HUDEP-2 (cell line): Measurements from ENCODE around the gene KCNC3.
A peak's percentile ranks its signal among the peaks of the same experiment; 100 is the strongest.

Experiments used
- DNase-seq, 76 experiments: peaks; one replicate each; lab custom pipeline; 2025; ENCODE audit not compliant: unreplicated experiment in 76 of 76; lab: John Stamatoyannopoulos, UW

Gene KCNC3

DNA sequence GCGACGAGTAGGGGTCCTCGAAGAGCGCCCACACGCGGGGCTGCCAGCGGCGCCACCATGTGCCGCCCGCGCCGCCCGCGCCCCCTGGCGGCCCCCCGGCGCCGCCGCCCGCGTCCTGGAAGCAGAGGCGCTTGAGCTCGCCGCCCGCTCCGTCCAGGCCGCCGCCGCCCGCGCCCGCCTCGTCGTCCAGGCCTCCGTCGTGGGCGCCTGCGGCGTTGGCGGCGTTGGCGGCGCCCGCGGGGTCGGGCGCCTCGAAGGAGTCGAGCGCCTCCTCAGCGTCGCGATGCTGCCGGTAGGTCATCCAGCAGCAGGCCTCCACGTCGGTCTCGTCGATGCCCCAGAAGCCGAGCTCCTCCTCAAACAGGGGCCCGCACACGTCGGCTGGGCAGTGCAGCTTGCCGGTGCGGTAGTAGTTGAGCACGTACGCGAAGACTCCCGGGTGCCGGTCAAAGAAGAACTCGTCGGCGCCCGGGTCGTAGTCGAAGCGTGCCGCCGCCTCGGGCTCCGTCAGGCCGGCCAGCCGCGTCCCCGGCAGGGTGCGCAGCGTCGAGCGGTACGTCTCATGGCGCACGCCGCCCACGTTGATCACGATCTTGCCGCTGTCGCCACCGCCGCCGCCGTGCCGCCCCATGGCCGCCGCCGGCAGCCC lies 829 bp downstream of the KCNC3 start:
- DNase-seq: peak in 5 of 76 experiments; percentile 24 to 61 (median 36)

DNA sequence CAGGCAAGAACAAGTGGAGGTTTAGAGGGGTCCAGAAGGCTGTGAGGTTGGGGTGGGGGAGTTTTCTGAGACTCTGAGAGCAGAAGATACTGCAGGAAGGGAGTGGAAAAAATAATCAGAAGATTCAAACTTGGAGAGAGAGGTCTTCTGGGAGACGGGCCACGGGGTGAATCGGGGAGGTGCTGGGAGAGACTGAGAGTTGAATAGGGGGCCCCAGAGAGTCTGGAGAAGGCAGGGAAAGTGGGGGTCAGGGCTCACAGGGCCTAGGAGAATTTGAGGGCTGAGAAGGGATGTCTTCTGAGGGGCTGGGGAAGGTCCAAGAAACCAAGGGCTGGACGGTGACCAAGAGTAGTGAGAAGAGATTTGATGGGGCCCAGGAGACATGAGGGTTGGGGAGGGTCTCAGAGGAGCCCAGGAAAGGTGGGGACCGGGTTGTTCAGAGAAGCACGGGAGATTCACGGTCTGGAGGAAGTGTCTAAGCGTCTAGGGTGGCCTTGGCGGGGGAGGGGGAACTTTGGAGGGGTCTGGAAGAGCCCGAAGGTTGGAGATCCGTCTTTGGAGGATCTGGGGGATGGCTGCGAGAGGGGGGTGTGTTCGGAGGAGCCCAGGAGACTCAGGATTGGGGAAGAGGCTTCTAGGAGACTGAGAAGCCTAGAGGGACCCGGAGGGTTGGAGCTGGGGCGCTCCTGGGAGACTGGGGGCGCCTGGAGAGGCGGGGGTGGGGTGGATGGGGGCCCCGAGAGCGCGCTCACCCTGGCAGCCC lies 1.5 kb downstream of the KCNC3 start:
- peak in 1 of 76 experiments; percentile 8 for DNase-seq

DNA sequence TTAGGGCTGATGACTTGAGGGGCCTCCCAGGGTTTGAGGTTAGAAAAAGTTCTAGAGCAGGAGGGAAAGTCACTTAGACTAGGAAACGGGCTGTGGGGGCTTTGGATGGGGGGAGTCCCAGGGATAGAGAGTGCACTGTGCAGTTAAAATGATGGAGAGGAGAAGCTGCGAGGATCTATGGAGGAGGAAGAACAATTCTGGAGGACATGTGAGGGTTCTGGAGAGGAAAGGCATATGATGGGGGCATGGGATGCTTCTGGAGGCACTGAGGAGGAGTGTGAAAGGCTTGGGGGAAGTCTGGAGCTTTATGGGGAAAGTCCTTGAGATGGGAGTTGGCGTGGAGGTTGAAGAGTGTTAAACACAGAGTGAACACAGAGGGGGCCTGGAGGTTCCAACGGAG lies 2.2 kb downstream of the KCNC3 start:
- DNase-seq: no peak

DNA sequence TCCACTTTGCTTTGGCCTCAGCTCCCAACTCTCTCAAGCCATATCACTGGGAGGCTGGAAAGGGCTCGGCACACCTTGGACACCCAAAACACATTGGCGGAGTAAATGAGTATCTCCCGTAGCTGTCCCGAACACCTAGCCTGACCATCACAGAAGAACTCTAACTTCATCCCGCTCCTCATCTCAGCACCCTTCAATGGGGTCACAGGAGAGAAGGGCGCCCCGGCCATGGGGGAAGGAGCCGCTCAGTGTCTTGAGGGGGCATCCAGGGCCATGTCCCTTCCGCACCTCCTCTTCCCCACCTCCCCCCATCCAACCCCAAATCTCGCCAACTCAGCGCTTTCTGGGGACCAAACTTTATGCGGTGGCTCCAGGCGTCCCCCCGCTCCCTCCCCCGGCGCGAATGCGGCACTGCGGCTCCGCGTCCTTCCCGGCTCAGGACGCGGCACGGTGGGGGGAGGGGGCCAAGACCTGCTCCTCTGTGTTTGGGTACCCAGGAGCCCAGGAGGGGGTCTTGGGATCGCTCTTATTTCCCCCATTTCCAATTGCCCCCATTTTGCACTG lies 3.0 kb downstream of the KCNC3 start:
- DNase-seq: no peak

DNA sequence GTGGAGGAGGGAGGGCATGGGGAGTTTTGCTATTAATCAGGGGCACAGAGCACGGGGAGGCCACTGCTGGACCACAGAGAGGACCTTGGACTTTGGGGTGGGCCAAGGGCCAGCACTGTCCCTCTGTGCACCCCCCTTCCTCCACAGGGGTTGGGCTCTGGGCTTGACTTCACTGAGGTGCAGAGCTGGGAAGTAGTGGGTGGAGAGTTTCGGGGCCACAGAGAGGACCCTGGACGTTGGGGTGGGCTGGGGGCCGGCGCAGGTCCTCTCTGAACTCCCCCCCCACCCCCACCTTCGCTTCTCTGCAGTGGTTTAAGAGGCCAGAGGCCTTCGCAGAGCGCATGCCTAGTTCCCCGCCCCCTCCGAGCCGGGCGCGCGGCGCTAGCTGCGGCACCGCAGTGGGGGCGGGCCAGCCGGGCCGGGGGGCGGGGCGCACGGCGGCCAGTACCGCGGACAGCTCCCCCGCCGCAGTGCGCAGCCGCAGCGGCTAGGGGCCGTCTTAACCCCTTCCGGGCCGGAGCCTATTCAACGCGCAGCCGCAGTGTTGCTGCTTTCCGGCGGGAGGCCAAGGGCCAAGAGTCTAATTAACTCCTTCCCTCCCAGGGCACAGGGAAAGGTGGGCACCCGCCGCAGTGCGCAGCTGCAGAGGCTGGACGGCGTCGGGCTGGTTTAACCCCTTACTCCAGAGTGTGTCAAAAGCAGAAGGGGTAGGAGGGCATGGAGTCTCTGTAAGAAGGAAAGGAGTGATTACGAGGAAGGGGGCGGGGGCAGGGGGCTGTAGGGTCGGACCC lies 3.7 kb downstream of the KCNC3 start:
- DNase-seq: peak in 59 of 76 experiments; percentile 11 to 83 (median 50)

DNA sequence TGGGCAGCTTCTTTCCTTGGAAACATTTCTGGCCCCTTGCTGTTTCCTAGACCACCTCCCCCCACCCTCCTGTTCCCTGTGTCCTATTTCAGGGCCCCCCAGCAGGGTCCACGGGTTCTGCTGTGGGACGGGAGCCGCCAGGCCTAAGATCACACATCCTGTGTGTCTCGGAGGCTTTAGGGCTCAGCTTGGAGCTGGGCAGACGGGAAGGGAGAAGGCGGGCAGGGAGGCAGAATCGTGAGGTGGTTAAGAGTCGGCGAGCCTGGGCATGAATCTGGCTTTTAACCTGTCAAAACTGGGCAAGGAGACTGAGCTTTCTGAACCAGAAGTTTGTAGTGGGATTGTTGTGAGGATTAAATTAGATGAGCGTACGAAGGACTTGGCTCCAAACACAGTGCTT lies 4.8 kb downstream of the KCNC3 start:
- DNase-seq: no peak

DNA sequence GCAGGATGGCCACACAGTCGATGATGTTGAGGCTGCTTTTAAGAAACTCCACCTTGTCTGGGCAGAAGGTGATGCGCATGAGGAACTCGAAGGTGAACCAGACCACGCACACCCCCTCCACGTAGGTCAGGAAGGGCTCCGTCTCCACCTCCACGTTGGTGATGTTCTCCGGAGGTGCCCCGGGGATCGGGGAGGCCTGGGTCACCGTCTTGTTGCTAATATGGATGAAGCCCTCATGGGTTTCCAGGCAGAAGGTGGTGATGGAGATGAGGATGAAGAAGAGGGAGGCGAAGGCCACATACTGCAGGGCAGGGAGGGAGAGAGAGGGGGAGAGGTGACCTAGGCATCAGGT lies 5.4 kb downstream of the KCNC3 start:
- DNase-seq: no peak

DNA sequence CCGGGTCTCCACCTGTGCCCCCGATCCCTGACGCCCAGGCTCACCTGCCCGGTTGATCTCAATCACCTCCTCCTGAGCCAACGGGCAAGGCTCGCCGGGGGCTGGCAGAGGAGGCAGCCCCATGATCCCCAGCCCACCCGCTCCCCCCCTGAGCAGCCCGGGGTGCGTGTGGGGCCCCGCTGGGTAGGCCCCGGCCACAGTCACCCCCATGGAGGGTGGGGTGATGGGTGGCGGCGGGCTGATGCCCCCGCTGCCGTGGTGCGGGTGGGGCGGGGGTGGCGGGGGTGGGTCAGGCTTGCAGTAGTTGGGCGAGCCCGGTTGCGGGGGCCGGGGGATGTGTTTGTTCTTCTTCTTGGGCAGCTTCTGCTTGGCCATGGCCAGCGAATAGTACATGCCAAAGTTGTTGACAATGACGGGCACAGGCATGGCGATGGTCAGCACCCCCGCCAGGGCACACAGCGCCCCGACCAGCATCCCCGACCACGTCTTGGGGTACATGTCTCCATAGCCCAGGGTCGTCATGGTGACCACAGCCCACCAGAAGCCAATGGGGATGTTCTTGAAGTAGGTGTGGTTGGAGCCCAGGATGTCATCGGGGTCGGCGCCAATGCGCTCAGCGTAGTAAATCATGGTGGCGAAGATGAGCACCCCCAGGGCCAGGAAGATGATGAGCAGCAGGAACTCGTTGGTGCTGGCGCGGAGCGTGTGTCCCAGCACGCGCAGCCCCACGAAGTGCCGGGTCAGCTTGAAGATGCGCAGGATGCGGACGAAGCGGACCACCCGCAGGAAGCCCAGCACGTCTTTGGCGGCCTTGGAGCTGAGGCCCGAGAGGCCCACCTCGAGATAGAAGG lies 6.0 kb downstream of the KCNC3 start:
- DNase-seq: no peak

DNA sequence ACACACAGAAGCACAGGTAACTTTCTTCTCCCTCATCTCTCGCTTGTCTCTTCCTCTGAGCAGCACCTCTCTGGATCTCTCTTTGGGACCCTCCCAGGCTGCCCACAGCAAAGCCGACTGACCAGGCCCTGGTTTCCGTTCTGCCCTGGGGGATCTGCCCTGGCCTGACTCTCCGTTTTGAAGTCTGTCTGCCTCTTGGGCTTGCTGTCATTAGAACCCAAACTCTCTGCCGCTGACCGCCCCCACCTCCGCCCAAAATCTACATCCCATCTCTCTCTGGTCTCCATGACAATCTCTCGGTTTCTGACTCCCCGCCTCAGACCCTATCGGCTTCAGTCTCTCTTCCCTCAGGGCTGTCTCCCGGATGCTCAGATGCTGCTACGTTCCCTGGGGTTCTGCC lies 6.9 kb downstream of the KCNC3 start:
- no peak for DNase-seq

DNA sequence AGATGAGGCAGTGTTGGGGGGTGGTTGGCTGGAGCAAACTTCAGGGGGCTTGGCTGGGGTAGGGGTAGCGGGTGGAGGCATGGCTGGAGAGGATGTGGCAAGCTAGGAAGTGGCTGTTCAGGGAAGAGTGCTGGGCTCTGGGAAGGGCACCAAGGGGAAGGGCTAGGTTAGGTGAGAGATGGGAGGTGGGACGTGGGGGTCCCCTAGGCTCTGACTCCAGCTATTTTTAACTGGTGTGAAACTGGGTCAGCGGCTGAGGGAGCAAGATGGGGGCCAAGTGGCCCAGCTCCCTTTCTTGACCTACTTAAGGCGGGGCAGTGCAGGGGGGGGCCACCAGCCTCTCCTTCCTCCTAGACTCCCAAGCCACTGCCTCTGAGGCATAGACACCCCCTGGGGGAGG lies 7.3 kb downstream of the KCNC3 start:
- no peak for DNase-seq

DNA sequence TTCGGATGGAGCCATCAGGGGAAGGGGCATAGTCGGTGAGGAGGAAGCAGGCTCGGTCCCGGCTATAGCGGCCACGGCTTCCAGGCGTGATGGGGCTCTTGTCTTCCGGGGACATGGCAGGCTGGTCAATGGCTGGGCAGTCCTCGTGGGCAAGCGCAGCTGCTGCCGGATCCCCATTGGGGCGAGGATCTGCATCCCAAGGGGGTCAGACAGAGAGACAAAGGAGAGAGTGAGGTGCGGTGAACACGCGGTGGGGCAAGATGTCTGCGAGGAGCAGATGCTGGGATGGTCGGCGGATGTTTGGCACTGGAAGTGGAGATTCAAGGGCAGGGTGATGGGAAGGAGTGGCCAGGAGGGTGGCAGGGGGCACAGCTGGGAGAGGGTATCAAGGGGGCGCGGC lies 8.6 kb downstream of the KCNC3 start:
- DNase-seq: no peak

DNA sequence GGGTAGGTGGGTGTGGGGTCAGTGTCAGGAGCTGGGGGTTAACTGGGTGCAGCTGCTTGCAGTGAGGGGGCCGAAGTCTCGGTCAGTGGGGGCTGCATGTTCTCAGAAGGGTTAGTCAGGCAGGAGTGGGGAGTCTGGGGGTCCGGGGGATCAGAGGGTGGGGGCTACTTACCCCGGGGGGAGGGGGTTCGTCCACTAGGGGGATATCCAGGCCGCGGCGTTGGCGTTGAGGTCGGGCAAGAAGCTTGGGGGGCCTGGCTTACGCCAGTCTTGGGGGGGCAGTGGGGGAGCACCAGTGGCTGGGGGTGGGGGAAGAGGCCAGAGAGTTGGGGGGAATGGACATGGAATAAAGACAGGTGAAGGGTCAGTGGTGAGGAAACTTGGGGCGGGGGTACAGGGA lies 9.1 kb downstream of the KCNC3 start:
- no peak for DNase-seq

DNA sequence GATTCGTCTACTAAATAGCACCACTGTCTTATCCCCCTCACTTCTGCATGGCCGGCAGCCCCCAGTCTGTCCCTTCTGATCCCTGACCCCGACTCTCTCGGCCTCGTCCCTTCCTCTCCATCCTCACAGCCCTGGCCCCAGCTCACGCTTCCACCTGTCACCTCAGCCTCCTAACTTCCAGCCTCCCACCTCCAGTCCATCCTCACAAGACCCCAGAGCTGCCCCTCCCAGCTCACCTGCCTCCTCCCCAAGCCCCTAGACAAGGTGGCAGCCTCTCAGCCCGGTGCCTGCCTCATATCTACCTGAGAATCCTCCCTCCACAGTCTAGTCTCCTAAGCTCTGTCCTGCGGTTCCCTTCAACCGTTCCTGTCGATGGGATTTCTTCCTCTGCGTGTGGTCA lies 10.0 kb downstream of the KCNC3 start:
- no peak for DNase-seq

DNA sequence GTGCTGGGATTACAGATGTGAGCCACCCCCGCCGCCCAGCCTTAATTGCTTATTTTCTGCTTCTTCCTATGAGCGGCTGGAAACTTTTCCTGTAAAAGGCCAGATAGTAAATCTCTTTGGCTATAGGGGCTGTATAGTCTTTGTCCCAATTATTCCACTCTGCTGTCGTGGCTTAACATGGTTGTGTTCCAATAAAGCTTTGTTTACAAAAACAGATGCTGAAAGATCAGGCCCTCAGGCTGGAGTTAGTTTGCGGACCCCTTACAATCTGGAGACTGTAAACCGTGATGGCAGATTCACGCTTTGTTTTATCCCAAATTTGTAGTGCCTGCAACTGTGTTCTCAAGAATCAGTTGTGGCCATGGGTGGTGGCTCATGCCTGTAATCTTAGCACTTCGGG lies 10.7 kb downstream of the KCNC3 start:
- DNase-seq: no peak

DNA sequence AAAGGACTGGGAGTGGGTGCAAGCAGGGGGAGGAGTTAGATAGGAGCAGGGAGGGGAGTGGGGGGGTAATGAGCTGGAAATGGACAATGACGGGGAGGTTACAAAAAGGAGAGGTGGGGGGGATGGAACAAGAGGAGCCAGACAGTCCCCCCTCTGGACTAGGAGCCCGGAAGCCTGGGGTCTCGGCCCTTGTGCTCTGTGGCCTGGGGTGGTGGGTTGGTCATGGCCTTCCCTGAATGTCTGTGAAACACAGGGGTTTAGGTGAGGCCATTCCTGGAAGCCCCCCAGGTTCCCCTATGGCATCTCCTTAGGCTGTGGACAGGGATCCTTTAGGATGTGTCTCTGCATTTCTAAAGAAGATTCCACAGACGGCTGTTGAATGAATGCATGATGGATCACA lies 12.1 kb downstream of the KCNC3 start:
- DNase-seq: no peak

DNA sequence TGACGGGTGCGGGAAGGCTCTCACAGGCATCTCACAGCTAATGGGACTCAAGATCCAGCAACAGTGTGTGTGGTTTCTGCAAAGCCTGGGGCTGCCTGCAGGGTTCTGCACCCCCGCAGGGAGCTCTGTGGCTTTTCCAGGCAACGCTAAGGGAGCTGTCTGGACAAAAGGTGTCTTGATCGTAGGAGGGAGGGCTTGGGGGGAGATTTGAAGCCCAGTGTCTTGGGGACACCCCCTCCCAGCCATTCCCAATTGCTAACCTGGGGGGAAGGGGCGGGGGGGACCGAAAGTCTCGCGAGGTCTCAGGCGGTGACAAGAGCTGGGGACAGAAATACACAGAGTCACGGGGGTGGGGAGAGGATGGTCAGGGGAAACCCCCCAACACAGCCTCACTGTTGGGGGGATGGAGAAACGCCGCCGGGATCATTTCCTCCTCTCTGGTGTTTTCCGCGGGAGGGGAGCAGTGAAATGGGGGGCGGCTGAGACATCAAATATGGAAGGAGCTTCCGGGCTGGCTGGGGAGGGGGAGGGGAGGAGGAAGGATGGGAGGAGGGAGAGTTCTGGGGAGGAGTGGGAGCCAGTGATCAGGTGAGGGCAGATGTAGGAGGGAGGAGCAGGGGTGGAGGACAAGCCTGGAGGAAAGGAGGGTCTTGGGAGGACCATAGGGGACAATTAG lies 13.3 kb downstream of the KCNC3 start:
- DNase-seq: no peak

DNA sequence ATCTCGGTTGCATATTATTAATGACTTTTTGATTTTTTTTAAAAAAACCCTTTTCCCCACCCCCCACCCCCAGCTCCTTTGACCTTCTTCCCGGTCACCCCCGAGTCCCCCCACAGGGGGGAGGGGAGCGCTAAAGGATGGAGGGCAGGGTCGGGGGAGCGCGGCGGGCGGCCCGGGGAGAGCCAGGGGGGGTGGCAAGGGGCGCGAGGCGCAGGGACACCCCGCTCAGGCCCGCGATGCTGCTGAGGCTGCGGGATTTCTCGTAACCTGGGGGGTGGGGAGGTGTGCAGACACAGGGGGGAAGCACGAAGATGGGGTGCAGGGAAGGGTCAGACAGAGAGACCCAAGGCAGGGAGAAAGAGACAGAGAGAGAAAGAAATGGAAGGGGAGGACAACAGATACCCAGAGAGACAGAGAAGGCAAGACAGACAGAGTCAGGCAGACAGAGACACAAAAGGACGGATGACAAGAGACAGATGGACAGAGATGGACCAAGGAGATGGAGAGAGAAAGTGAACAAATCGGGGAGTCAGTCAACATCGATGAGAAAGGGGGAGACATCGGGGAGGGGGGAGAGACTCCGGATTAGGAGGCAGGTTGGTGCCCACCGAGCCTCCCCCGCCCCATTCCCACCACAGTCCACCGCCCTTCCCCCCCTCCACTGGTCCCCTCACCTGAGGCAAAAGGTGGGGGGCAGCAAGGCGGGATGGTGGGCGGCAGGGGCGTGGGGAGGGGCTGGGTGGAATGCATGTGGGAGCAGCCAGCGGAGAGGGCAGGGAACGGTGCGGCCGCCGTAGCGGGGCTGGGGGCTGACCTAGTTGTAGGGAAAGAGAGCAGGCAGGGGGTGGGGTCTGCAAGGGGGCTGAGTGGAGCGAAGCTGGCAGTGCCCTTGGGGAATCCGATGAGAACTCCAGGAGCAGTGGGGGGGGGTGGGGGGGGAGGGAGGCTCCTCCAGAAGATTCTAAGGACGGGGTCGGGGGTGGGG lies 14.2 kb downstream of the KCNC3 start:
- DNase-seq: no peak

DNA sequence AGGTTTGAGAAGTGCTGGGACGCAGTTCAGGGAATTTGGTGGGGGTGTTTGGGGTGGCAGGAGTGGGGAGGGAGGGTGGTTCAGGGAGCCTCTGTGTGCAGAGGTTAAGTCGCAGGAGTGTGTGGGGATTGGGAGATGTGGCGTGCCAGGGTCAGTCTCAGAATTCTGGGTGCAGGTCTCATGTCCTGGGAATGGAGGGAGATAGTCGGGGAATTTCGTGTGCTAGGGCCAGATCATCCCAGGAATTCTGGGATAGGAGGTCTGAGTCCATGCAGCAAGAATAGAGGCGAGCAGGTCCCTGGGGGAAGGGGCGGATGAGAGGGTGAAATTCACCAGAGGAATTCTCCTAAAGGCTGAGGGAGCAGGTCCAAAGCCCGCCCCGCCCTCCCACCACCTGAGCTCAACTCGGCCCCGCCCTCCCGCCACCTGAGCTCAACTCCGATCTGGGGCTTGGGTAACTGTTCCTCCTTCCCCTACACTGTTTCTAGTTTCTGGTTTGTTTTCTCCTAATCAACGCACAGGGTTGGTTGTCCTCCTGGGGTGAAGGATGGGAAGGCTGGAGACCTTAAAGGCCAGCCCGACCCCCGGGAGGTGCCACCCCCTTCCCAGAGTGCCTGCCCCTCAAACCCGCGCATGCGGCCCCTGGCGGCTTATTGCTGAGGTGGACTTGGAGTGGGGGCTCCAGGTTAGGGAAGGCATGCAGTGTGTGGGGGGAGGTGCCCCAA lies 15.2 kb downstream of the KCNC3 start:
- no peak for DNase-seq
